A673 (cell line): ENCODE measurements around the gene SIRPA.

Source experiments
- CTCF ChIP-seq: fragments of 300-800, 200-600 bp; sonication (generic); conservative IDR thresholded peaks from 2 replicates; pipeline ENCODE4 v1.5.1; 2017; ENCODE audit warnings: low read depth, mild to moderate bottlenecking, antibody characterized with exemption, low read length, moderate library complexity, mixed read lengths
- EZH2 ChIP-seq: fragments of 200-600 bp; sonication (generic); IDR thresholded peaks from 2 replicates; pipeline ENCODE4 v1.6.1; 2017; ENCODE audit warnings: borderline replicate concordance, low read depth, mild to moderate bottlenecking, mixed read lengths, antibody characterized with exemption, low read length; ENCODE audit not compliant: poor library complexity, severe bottlenecking

GRCh38 chr20:1879934-1880333 is 15.3 kb upstream of the SIRPA start:
- TF ChIP-seq CTCF (no peak), EZH2 (no peak)
